ENCODE measurements around the gene SHPK.

The SHPK gene

GRCh38 chr17:3576970-3577369, 59.1 kb downstream of the SHPK start:
- DNase-seq, result no peak
- Histone ChIP-seq H3K9me3 (ENCODE audit: severe bottlenecking) (no peaks in the 10 kb centered on the region), H3K4me3 (ENCODE audit: low read depth, low read length) (no peak overlapping the region)

GRCh38 chr17:3575511-3575910, 60.5 kb downstream of the SHPK start:
- DNase-seq, result no peak
- H3K36me3 ChIP-seq, result peaks cover 46% of the 10 kb centered on the region
- no peak overlapping the region for H3K27ac ChIP-seq
- no peaks in the 10 kb centered on the region for H3K27me3 ChIP-seq (ENCODE audit: insufficient read depth, low read depth, severe bottlenecking)
- H3K4me3 ChIP-seq (ENCODE audit: low read depth, low read length), result no peak overlapping the region
- TF ChIP-seq CTCF (IDR thresholded peaks at IDR 0.05; ENCODE audit: low read depth, low read length), result no peak
- no peaks in the 10 kb centered on the region for H3K9me3 ChIP-seq (ENCODE audit: severe bottlenecking)

More at GRCh38 chr17:3576970-3577369, 59.1 kb downstream of the SHPK start:
- no peak for TF ChIP-seq CTCF (IDR thresholded peaks at IDR 0.05; ENCODE audit: low read depth, low read length)
- Histone ChIP-seq H3K36me3 (peaks cover 35% of the 10 kb centered on the region), H3K27ac (no peak overlapping the region), H3K27me3 (ENCODE audit: insufficient read depth, low read depth, severe bottlenecking) (no peaks in the 10 kb centered on the region)

- Histone ChIP-seq H3K9me3 (ENCODE audit: severe bottlenecking) (no peaks in the 10 kb centered on the region), H3K4me3 (ENCODE audit: low read depth, low read length) (no peak overlapping the region), H3K36me3 (peaks cover 46% of the 10 kb centered on the region), H3K27ac (no peak overlapping the region), H3K27me3 (ENCODE audit: insufficient read depth, low read depth, severe bottlenecking) (no peaks in the 10 kb centered on the region)
- no peak for TF ChIP-seq CTCF (IDR thresholded peaks at IDR 0.05; ENCODE audit: low read depth, low read length)
- DNase-seq, result no peak
Observed at GRCh38 chr17:3574231-3574630, 61.8 kb downstream of the SHPK start.

GRCh38 chr17:3573246-3574100, 62.6 kb downstream of the SHPK start:
- TF ChIP-seq CTCF (IDR thresholded peaks at IDR 0.05; ENCODE audit: low read depth, low read length), result no peak
- no peaks in the 10 kb centered on the region for H3K9me3 ChIP-seq (ENCODE audit: severe bottlenecking)
- no peak overlapping the region for H3K4me3 ChIP-seq (ENCODE audit: low read depth, low read length)
- no peaks in the 10 kb centered on the region for H3K27me3 ChIP-seq (ENCODE audit: insufficient read depth, low read depth, severe bottlenecking)
- peaks cover 41% of the 10 kb centered on the region for H3K36me3 ChIP-seq
- no peak for DNase-seq
- no peak overlapping the region for H3K27ac ChIP-seq

GRCh38 chr17:3572231-3572630, 63.8 kb downstream of the SHPK start:
- Histone ChIP-seq H3K27ac (no peak overlapping the region), H3K9me3 (ENCODE audit: severe bottlenecking) (no peaks in the 10 kb centered on the region), H3K36me3 (peaks cover 35% of the 10 kb centered on the region), H3K27me3 (ENCODE audit: insufficient read depth, low read depth, severe bottlenecking) (no peaks in the 10 kb centered on the region), H3K4me3 (ENCODE audit: low read depth, low read length) (no peak overlapping the region)
- DNase-seq, result no peak
- TF ChIP-seq CTCF (IDR thresholded peaks at IDR 0.05; ENCODE audit: low read depth, low read length), result no peak

Measured in WERI-Rb-1 (cell line).